ENCODE measurements around the gene ATG16L1.

GRCh38 chr2:233334915-233335314 is 83.4 kb downstream of the ATG16L1 start:
- TF ChIP-seq CTCF (IDR thresholded peaks at IDR 0.05) (no peak), POLR2AphosphoS5 (IDR thresholded peaks at IDR 0.05) (no peak), POLR2A (IDR thresholded peaks at IDR 0.05; ENCODE audit: low read depth) (no peak), EP300 (IDR thresholded peaks at IDR 0.05) (no peak)

All from esophagus muscularis mucosa (tissue), 4 donors.